Activated naive CD8-positive, alpha-beta T cell treated with anti-CD3 and anti-CD28 coated beads, Interleukin-2, amount 10 ng/mL, durations not matched to agents 7 days and 5 days (primary cell): Measurements from ENCODE around the gene NAA15. TPM values are rescaled to one million over a fixed set of nuclear protein-coding genes. Genes with fewer than 3 reads are reported as not detected.
"Not testable (repeated sequence)": the region's sequence is repeated elsewhere in the genome, so short reads cannot be mapped to it uniquely, and the experiment has no call there.

Experiments
- ATAC-seq: fragments of 150-1000 bp; cut with Tn5 transposase; one replicate; pipeline ENCODE4 v1.10.0; 2021; ENCODE audit warnings: low read depth, moderate library complexity
- POLR2A ChIA-PET: fragments of 350-600 bp; sonication (Branson Sonifier 250); formaldehyde crosslinking; loops from one replicate; lab custom pipeline; 2021; ENCODE audit warnings: antibody characterized with exemption; lab: Charles Lee
- DNase-seq: peaks from one replicate; pipeline ENCODE4 v3.0.0; 2021
- H3K27ac Mint-ChIP-seq: one replicate; pipeline ENCODE4 v1.8.0; 2022; ENCODE audit warnings: mild to moderate bottlenecking, mixed read lengths
- H3K27me3 Mint-ChIP-seq: one replicate; pipeline ENCODE4 v1.8.0; 2022; ENCODE audit warnings: mild to moderate bottlenecking, moderate library complexity, mixed read lengths
- H3K36me3 Mint-ChIP-seq: one replicate; pipeline ENCODE4 v1.8.0; 2021; ENCODE audit warnings: mild to moderate bottlenecking, mixed read lengths
- H3K4me1 Mint-ChIP-seq: one replicate; pipeline ENCODE4 v1.8.0; 2021; ENCODE audit warnings: mixed read lengths
- H3K4me3 Mint-ChIP-seq: one replicate; pipeline ENCODE4 v1.8.0; 2022; ENCODE audit warnings: mild to moderate bottlenecking, moderate library complexity, mixed read lengths
- H3K9me3 Mint-ChIP-seq: one replicate; pipeline ENCODE4 v1.8.0; 2021; ENCODE audit warnings: mixed read lengths
- total RNA-seq, 2 experiments: library from RNA; stranded (reverse); gene quantifications; one replicate each; pipeline ENCODE4 v1.2.3, GENCODE V29; 2021

NAA15 gene
- total RNA-seq, 2 experiments from 2014 or later = 42.1 to 50.3 TPM

DNA sequence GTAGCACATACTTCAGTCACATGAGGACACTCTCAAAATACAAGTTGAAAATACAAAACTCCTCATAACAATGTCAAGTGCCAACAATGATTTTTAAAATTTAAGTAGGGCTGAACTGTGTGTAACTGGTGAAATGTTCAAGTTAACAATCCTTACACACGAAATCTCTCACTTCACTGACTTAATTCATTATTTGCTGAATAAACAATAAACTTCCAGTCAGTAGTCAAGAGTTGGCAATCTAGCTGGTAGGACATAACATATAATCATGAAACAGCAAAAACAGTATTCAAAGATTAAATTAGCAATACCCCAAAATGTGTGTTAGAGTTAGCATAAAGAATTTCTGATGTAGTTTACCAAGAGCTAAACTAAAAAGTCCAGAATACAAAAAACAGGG lies 150.7 kb downstream of the NAA15 start:
- DNase-seq = no peak
- no peaks in the 10 kb centered on the region for H3K9me3 Mint-ChIP-seq
- POLR2A ChIA-PET = no interaction called here
- no peak for ATAC-seq
- no peaks in the 10 kb centered on the region for H3K27me3 Mint-ChIP-seq
- H3K4me1 Mint-ChIP-seq = peaks cover 31% of the 10 kb centered on the region
- H3K27ac Mint-ChIP-seq = peak overlapping the region; percentile 96
- peak overlapping the region; percentile 96 for H3K4me3 Mint-ChIP-seq
- peaks cover 8% of the 10 kb centered on the region for H3K36me3 Mint-ChIP-seq

DNA sequence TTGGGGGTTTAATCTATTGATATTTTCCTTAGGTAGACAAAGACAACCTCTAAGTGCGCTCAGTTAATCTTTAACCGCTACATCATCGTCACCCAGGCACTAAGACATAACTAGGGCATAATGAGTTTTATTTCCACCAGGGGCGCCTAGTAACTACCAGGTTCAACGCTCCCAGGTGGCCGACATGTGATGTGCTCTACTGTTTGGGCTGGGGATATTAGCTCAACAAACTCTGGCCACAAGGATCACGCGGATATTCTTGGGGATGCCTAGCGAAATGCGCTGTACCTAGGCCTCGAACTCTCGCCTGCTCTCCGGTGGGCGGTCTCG lies 151.7 kb downstream of the NAA15 start:
- peak; percentile 49 for ATAC-seq
- DNase-seq = no peak
- H3K27me3 Mint-ChIP-seq = no peaks in the 10 kb centered on the region
- H3K9me3 Mint-ChIP-seq = no peaks in the 10 kb centered on the region
- H3K36me3 Mint-ChIP-seq = peaks cover 8% of the 10 kb centered on the region
- POLR2A ChIA-PET = interaction anchor here (0.7 to 2.0 kb wide), 10 partner anchors 28 to 437 kb away, joined by 3 to 20 read pairs (median 4); partner anchors contain the start of genes NAA15, NOCT and SETD7
- peaks cover 39% of the 10 kb centered on the region for H3K4me1 Mint-ChIP-seq
- H3K27ac Mint-ChIP-seq = peak overlapping the region; percentile 96
- H3K4me3 Mint-ChIP-seq = peak overlapping the region; percentile 96

DNA sequence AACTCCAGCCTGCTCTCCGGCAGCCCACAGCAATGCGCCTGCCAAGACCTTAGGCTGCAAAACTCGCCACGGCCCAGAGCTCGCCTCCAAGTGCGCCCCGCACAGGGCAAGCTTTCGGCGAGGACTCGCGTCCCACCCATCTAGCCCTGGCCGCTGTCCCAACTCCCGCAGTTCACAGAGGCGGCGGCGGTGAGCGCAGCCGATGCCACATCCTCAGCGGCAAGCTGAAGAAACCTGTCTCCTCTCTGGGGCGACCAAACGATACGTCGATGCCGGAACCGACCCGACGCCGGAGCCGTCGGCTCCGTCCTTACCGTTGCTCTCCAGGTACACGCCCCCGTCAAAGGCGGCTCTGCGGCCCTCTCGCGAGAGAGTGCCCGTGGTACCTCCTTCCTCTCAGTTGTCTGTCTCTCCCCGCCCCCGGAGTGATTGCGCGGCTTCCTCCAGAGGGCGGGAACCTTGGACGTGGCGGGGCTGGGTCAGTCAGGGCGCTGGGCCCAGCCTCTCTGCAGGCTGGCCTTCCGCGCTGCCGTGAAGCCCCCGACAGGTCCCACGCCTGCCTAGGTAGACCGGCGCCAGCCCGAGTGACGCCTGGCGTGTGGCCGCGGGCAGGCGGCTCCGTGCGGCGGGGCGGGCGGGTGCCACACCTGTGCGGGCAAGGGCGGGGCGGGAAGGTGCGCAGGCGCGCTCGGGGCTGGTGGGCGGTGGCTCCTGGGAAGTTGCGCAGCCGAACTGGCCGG lies 152.2 kb downstream of the NAA15 start:
- peaks cover 43% of the 10 kb centered on the region for H3K4me1 Mint-ChIP-seq
- DNase-seq = peak; percentile 97
- H3K27me3 Mint-ChIP-seq = no peaks in the 10 kb centered on the region
- ATAC-seq = peak; percentile 90
- H3K9me3 Mint-ChIP-seq = no peaks in the 10 kb centered on the region
- H3K27ac Mint-ChIP-seq = peak overlapping the region; percentile 96
- POLR2A ChIA-PET = interaction anchor here (0.7 to 2.0 kb wide), 11 partner anchors 28 to 438 kb away, joined by 3 to 20 read pairs (median 3); partner anchors contain the start of genes NAA15, NOCT and SETD7
- peaks cover 8% of the 10 kb centered on the region for H3K36me3 Mint-ChIP-seq
- peak overlapping the region; percentile 96 for H3K4me3 Mint-ChIP-seq

DNA sequence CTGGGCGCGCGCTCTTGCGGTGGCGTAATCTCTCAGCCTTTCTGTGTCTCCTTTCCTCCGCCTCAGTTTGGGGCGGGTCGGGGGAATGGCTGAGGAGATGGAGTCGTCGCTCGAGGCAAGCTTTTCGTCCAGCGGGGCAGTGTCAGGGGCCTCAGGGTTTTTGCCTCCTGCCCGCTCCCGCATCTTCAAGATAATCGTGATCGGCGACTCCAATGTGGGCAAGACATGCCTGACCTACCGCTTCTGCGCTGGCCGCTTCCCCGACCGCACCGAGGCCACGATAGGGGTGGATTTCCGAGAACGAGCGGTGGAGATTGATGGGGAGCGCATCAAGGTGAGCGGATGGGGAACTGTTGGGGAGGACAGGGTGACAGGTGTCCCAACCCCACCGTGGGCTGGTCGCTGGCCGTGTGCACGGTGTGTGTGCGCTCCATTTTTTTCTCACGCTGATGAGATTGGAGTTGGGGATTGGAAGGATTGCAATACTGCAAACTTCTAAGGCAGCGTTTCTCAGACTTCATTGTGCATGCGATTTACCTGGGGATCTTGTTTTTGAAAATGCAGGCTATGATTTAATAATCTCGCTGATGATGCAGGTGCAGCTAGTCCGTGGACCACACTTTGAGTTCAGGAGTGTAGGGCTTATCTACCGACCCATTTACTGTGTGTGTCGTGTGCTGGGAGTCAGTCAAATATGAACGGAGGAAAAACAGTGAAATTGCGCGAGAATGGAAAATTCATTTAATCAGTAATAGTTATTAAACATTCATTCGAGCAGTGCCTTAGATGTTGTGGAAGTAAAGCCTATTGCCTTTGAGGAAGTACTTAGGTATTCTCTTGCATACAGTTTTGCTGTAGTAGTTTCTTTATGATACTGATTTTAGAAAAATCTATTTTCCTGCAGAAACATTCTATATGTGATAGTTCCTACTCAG lies 153.1 kb downstream of the NAA15 start, which contains the start of gene RAB33B:
TSS of gene RAB33B (plus strand) at position 11 of the 935 bp plus-strand sequence. CDS start at position 86, 75 bp downstream.
- H3K36me3 Mint-ChIP-seq = peaks cover 10% of the 10 kb centered on the region
- H3K4me3 Mint-ChIP-seq = peak within 1 kb of the TSS; percentile 96
- no peak for DNase-seq
- no peaks in the 10 kb centered on the region for H3K9me3 Mint-ChIP-seq
- H3K27me3 Mint-ChIP-seq = no peaks in the 10 kb centered on the region
- peak; percentile 3 for ATAC-seq
- H3K4me1 Mint-ChIP-seq = peaks cover 45% of the 10 kb centered on the region
- peak within 1 kb of the TSS; percentile 96 for H3K27ac Mint-ChIP-seq
- POLR2A ChIA-PET = interaction anchor here (0.8 to 2.0 kb wide), 3 partner anchors 29 to 159 kb away, joined by 3 to 20 read pairs (median 3); partner anchors contain the start of gene SETD7

DNA sequence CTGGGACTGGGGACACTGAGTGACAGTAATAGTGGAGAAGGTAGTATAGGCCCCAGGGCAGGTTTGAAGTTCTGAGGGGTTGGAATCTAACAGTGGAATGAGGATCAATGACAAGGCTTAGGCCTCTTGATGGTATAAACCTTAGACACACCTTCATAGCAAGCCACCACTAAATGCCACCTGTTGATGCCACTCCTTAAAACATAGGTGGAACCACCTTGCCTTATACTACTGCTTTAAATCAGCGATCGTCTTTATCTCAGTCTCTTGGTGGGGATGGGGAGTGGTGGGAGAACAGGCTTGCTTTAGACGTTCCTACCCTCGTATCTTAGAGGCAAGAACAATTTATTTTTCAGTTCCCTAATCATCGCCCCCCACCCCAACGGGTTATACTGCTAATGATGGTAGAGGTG lies 153.8 kb downstream of the NAA15 start:
- POLR2A ChIA-PET = no interaction called here
- peak overlapping the region; percentile 90 for H3K27ac Mint-ChIP-seq

DNA sequence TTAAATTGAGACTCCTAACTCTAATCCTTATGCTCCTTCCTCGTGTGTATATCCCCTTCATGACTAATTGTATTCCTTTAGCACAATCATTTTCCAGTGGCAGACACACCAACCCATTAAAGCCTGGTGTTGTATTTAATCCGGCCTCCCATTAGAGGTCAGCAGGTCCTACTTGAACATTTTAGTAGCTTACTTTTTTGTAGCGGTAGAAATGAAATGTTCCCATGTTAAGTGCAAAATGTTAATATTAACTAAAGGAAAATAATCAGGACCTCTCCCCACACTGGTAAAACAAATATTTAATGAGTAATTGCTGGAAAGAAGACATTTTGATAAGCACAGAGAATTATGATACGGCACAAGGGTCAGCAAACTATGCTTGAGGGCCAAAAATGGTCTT lies 156.0 kb downstream of the NAA15 start:
- Mint-ChIP-seq H3K36me3 (peaks cover 11% of the 10 kb centered on the region), H3K4me1 (peaks cover 48% of the 10 kb centered on the region), H3K27ac (no peak overlapping the region), H3K9me3 (no peaks in the 10 kb centered on the region), H3K4me3 (no peak overlapping the region), H3K27me3 (no peaks in the 10 kb centered on the region)
- no peak for ATAC-seq
- DNase-seq = no peak
- POLR2A ChIA-PET = interaction anchor here (0.6 kb wide), 1 partner anchor 21 kb away, joined by 5 read pairs; no protein-coding TSS in a partner anchor

More for the DNA sequence above, 153.8 kb downstream of the NAA15 start:
- ATAC-seq (no peak), DNase-seq (no peak)
- H3K4me1 Mint-ChIP-seq = peaks cover 50% of the 10 kb centered on the region
- H3K9me3 Mint-ChIP-seq = no peaks in the 10 kb centered on the region
- H3K27me3 Mint-ChIP-seq = no peaks in the 10 kb centered on the region
- H3K36me3 Mint-ChIP-seq = peaks cover 10% of the 10 kb centered on the region
- peak overlapping the region; percentile 96 for H3K4me3 Mint-ChIP-seq

DNA sequence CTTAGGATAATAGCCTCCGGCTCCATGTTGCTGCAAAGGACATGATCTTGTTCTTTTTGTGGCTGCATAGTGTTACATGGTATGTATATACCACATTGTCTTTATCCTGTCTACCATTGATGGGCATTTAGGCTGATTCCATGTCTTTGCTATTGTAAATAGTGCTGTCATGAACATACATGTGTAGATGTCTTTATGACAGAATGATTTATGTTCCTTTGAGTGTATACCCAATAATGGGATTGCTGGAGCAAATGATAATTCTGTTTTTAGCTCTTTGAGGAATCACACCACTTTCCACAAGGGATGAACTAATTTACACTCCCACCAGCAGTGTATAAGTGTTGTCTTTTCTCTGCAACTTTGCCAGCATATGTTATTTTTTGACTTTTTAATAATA lies 157.2 kb downstream of the NAA15 start:
- DNase-seq (no peak), ATAC-seq (no peak)
- Mint-ChIP-seq H3K9me3 (no peaks in the 10 kb centered on the region), H3K36me3 (peaks cover 16% of the 10 kb centered on the region), H3K4me1 (peaks cover 45% of the 10 kb centered on the region), H3K27ac (no peak overlapping the region), H3K27me3 (no peaks in the 10 kb centered on the region), H3K4me3 (no peak overlapping the region)
- POLR2A ChIA-PET = no interaction called here

DNA sequence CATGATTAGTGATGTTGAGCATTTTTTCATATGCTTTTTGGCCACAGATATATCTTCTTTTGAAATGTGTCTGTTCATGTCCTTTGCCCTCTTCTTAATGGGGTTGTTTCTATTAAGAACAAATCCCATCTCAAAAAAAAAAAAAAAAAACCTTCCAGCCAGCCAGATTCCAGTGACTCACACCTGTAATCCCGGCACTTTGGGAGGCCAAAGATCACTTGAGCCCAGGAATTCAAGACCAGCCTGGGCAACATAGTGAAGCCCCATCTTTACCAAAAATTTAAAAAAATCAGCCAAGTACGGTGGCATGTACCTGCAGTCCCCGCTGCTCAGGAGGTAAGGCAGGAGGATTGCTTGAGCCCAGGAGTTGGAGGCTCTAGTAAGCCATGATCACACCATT lies 157.7 kb downstream of the NAA15 start:
- no peak for DNase-seq
- Mint-ChIP-seq H3K9me3 (no peaks in the 10 kb centered on the region), H3K4me1 (peaks cover 48% of the 10 kb centered on the region), H3K27me3 (no peaks in the 10 kb centered on the region), H3K4me3 (no peak overlapping the region), H3K27ac (no peak overlapping the region), H3K36me3 (peaks cover 19% of the 10 kb centered on the region)
- ATAC-seq = no peak
- POLR2A ChIA-PET = no interaction called here

DNA sequence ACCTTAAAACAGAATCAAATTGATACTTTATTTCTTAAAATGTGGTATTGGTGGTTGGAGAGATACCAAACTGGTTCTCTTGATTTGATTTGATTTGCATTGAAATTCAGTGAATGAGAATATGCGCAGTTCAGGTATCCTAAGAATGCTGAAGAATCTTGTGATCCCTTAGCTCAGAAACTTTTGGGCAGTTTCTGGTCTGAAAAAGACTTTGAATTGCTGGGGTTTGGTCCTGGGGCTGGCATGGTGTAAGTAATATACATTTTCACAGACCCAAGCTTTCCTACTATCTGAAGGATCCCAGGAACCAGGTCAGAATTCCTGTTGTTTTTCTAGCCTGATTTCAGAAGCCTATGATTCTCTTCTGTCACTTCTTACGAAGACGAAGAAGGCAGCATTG lies 159.3 kb downstream of the NAA15 start:
- H3K9me3 Mint-ChIP-seq = no peaks in the 10 kb centered on the region
- POLR2A ChIA-PET = no interaction called here
- no peak overlapping the region for H3K4me3 Mint-ChIP-seq
- H3K4me1 Mint-ChIP-seq = peaks cover 38% of the 10 kb centered on the region
- ATAC-seq = no peak
- H3K27ac Mint-ChIP-seq = no peak overlapping the region
- H3K27me3 Mint-ChIP-seq = no peaks in the 10 kb centered on the region
- DNase-seq = no peak
- H3K36me3 Mint-ChIP-seq = peaks cover 23% of the 10 kb centered on the region

DNA sequence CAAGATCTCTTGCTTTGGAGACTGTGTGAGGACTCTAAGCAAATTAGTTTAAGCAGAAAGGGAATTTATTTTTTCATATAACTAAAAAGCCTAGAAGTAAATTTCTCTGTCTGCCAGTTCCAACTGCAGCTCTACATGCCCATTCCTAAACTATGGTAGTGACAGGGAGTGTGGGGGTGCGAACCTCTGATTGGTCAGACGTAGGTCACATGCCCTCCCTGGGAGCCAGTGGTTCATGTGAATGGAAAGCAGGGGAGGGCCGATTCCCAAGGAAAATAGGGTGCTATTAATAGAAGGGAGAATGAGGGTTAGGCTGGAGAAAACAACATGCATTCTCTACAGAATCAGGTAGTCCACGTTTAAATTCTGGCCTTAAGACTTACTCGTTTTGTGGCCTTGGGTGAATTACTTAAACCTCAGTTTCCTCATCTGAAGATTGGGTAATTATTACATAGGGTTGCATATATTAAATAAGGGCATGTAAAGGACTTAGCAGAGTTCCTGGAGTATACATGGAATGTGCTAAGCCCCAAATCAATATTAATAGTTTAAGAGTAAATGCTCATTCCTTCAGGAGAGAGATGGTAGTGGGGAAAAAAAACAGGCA lies 159.8 kb downstream of the NAA15 start:
- no peaks in the 10 kb centered on the region for H3K27me3 Mint-ChIP-seq
- DNase-seq (no peak), ATAC-seq (no peak)
- no peaks in the 10 kb centered on the region for H3K9me3 Mint-ChIP-seq
- no peak overlapping the region for H3K27ac Mint-ChIP-seq
- H3K4me1 Mint-ChIP-seq = peaks cover 34% of the 10 kb centered on the region
- POLR2A ChIA-PET = interaction anchor here (0.7 kb wide), 1 partner anchor 14 kb away, joined by 4 read pairs; no protein-coding TSS in a partner anchor
- H3K36me3 Mint-ChIP-seq = peaks cover 22% of the 10 kb centered on the region
- H3K4me3 Mint-ChIP-seq = no peak overlapping the region

DNA sequence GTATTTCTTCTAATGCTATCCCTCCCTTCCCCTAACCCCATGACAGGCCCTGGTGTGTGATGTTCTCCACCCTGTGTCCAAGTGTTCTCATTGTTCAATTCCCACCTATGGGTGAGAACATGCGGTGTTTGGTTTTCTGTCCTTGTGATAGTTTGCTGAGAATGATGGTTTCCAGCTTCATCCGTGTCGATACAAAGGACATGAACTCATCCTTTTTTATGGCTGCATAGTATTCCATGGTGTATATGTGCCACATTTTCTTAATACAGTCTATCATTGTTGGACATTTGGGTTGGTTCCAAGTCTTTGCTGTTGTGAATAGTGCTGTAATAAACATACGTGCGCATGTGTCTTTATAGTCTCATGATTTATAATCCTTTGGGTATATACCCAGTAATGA lies 163.2 kb downstream of the NAA15 start:
- ATAC-seq, H3K4me3 Mint-ChIP-seq, POLR2A ChIA-PET, H3K9me3 Mint-ChIP-seq, H3K27ac Mint-ChIP-seq, DNase-seq, H3K27me3 Mint-ChIP-seq: not testable (repeated sequence)
- H3K36me3 Mint-ChIP-seq = peaks cover 28% of the 10 kb centered on the region
- H3K4me1 Mint-ChIP-seq = peaks cover 12% of the 10 kb centered on the region

DNA sequence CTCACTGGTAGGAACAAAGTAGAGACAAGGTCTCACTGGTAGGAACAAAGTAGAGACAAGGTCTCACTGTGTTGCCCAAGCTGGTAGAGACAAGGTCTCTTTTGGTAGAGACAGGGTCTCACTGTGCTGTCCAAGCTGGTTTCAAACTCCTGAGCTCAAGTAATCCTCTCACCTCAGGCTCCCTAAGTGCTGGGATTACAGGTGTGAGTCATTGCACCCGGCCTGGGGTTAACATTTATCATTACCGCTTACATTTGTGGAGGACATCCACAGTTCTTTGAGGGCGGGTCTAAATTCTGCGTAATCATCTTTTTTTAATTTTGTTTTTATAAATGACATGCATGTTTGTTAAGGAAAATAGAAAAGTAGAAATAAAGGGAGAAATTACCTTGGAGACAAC lies 164.6 kb downstream of the NAA15 start:
- DNase-seq (no peak), ATAC-seq (no peak)
- Mint-ChIP-seq H3K9me3 (peaks cover 9% of the 10 kb centered on the region), H3K27ac (no peak overlapping the region), H3K27me3 (no peaks in the 10 kb centered on the region), H3K4me1 (peaks cover 6% of the 10 kb centered on the region), H3K4me3 (no peak overlapping the region), H3K36me3 (peaks cover 38% of the 10 kb centered on the region)
- POLR2A ChIA-PET = no interaction called here

DNA sequence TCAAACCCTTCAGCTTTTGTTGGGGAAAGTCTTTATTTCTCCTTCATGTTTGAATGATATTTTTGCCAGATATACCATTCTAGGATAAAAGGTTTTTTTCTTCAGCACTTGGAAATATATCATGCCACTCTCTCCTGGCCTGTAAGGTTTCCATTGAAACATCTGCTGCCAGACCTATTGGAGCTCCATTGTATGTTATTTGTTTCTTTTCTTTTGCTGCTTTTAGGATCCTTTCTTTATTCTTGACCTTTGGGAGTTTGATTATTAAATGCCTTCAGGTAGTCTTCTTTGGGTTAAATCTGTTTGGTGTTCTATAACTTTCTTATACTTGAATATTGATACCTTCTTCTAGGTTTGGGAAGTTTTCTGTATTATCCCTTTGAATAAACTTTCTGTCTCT lies 167.5 kb downstream of the NAA15 start:
- H3K4me1 Mint-ChIP-seq, POLR2A ChIA-PET, ATAC-seq, DNase-seq, H3K4me3 Mint-ChIP-seq, H3K27me3 Mint-ChIP-seq, H3K27ac Mint-ChIP-seq: not testable (repeated sequence)
- peaks cover 48% of the 10 kb centered on the region for H3K36me3 Mint-ChIP-seq
- H3K9me3 Mint-ChIP-seq = peaks cover 12% of the 10 kb centered on the region
